Heart right ventricle (tissue), 16 donors: ENCODE data around the gene VPS8. TPM values are rescaled to one million over a fixed set of nuclear protein-coding genes. Genes with fewer than 3 reads are reported as not detected.

Experiments
- ATAC-seq, 8 donors: fragments of 200-7000 bp; cut with Tn5 transposase; one replicate each; pipeline ENCODE4 v1.9.1; 2020; ENCODE audit warnings: mild to moderate bottlenecking in 8 of 8, moderate library complexity in 8 of 8, moderate number of reproducible peaks in 1 of 8
- DNase-seq, 2 donors: peaks; one replicate each; pipeline ENCODE4 v3.0.0-alpha.2; 2020
- H3K27ac ChIP-seq, 10 donors: fragments of 200-600 bp; sonication (generic) in 2 of 10; one replicate each; pipeline versions ENCODE4 v1.5.0 to v1.8.0; 2020 to 2022; ENCODE audit warnings: mild to moderate bottlenecking in 3 of 10
- H3K27me3 ChIP-seq, 7 donors: fragments of 200-600 bp; one replicate each; pipeline ENCODE4 v1.8.0; 2021 to 2022; ENCODE audit warnings: mild to moderate bottlenecking in 2 of 7
- H3K36me3 ChIP-seq, 9 donors: fragments of 200-600 bp; sonication (generic) in 1 of 9; one replicate each; pipeline versions ENCODE4 v1.5.0 to v1.8.0; 2020 to 2022; ENCODE audit warnings: mild to moderate bottlenecking in 2 of 9
- H3K4me1 ChIP-seq, 9 donors: fragments of 200-600 bp; sonication (generic) in 1 of 9; one replicate each; pipeline versions ENCODE4 v1.5.0 to v1.8.0; 2020 to 2022; ENCODE audit warnings: mild to moderate bottlenecking in 4 of 9
- H3K4me3 ChIP-seq, 10 donors: fragments of 200-600 bp; sonication (generic) in 2 of 10; one replicate each; pipeline versions ENCODE4 v1.5.0 to v1.8.0; 2020 to 2022; ENCODE audit warnings: mild to moderate bottlenecking in 7 of 10, moderate library complexity in 2 of 10
- H3K9me3 ChIP-seq, 11 donors: fragments of 200-600 bp in 10 of 11; sonication (generic) in 2 of 11; one replicate each; pipeline versions ENCODE4 v1.5.0 to v1.8.0; 2013 to 2022; ENCODE audit warnings: mild to moderate bottlenecking in 2 of 11, control low read depth in 1 of 11, moderate library complexity in 1 of 11
- WGBS, 2 donors: extraction: QIAGEN DNeasy Blood & Tissue Kit; methylation state at CpG; one replicate each; pipeline ENCODE4 v1.1.7; 2013; ENCODE audit warnings: inconsistent platforms in 1 of 2; 5-methylcytosine and 5-hydroxymethylcytosine counted together
- intact Hi-C, 10 donors: fragments of 100-400 bp; cut with DNase I; formaldehyde crosslinking; loops; one replicate each; pipeline versions ENCODE4 v1.11.1 to v1.14.2; 2022
- polyA plus RNA-seq, 2 donors: library from polyadenylated mRNA; stranded (reverse); fragments of 200-250 nt; gene quantifications; one replicate each; pipeline ENCODE4 v1.2.3, GENCODE V29; 2013
- total RNA-seq, 10 donors: library from RNA; stranded (reverse); fragmentation: NEBNext Ultra II Directional in 3 of 10; extraction: Animal tissue kit (Norgen Biotek cat#: 25700) in 3 of 10; gene quantifications; one replicate each; pipeline versions ENCODE4 v1.2.1 to v1.2.4, GENCODE V29; 2021 to 2023
- TF ChIP-seq, protein P1 (sequence below), 9 donors: fragments of 200-600 bp; sonication (generic) in 2 of 9; IDR thresholded peaks; one replicate each; pipeline versions ENCODE4 v1.5.0 to v1.8.0; 2021 to 2022; ENCODE audit warnings: antibody characterized with exemption in 9 of 9, mild to moderate bottlenecking in 5 of 9, moderate library complexity in 1 of 9
- donor health status: Arrhythmogenic right ventricular cardiomyopathy.
- donor health status: ischemic (EF 13 %, LVEDD 7.1; RV severe dilation, severe dysfunction).
- donor health status: healthy with polysubstance abuse.
- donor health status: DM: no; HTN: yes; CAD: no.
- donor health status: DM: no; HTN: no; CAD: no.
- donor health status: ischemic (EF 25% LVEDD 6.9; RV normal size, moderate dysfunction).
- donor health status: ischemic (EF 25% LVEDD 5.7; RV mildly dilated, moderate dysfunction).
- donor health status: healthy.
- donor health status: DM: yes; HTN: yes; CAD: no.
- donor health status: Ischemic cardiomyopathy.
- donor health status: ischemic (EF 35%, LVEDD 5.7; RV mildly dilated, moderate dysfunction).
- donor health status: nonischemic (EF 11% LVEDD 7.7; RV severe dilation, severe dysfunction).
- donor health status: DM: yes; HTN: yes; CAD: no.
- donor health status: PGD.
- donor health status: ischemic (EF 29% LVEDD 5.4; RV normal size, mild dysfunction).
- donor health status: nonischemic (EF 23%, LVEDD 6.1; RV moderate dilation, normal function).

The VPS8 gene
- total and polyA plus RNA-seq, 12 donors = 11.1 to 123 (median 80.6) TPM

DNA sequence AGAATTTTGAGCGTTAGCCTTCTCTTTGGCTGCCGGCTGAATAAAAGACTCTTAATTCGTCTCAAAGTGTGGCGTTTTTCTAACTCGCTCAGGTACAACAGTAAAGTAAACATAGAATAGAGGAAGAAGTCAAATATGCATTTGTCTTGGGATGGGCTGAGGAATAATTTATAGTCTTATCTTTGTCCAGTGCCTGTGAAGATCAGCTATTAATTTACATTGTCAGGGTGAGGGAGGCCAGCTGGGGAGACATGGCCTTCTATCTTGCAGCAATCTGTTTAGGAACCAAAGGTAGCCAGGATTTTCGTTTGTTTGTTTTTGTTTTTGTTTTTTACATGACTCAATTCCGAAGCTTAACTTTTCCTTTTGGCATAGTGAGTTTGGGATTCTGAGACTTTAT lies 100.2 kb downstream of the VPS8 start:
- ATAC-seq (no peak), DNase-seq (no peak)
- TF ChIP-seq, protein P1, sequence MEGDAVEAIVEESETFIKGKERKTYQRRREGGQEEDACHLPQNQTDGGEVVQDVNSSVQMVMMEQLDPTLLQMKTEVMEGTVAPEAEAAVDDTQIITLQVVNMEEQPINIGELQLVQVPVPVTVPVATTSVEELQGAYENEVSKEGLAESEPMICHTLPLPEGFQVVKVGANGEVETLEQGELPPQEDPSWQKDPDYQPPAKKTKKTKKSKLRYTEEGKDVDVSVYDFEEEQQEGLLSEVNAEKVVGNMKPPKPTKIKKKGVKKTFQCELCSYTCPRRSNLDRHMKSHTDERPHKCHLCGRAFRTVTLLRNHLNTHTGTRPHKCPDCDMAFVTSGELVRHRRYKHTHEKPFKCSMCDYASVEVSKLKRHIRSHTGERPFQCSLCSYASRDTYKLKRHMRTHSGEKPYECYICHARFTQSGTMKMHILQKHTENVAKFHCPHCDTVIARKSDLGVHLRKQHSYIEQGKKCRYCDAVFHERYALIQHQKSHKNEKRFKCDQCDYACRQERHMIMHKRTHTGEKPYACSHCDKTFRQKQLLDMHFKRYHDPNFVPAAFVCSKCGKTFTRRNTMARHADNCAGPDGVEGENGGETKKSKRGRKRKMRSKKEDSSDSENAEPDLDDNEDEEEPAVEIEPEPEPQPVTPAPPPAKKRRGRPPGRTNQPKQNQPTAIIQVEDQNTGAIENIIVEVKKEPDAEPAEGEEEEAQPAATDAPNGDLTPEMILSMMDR (IDR thresholded peaks at IDR 0.05) = no peak
- WGBS, 2 donors = 88% methylated on average over 7 of the region's 7 CpGs
- intact Hi-C loops = loop anchor here in 1 of 10 donors (10.0 kb wide), 1 partner anchor 263 kb away; no protein-coding TSS in a partner anchor
- H3K4me3 ChIP-seq = no peak overlapping the region
- no peaks in the 10 kb centered on the region for H3K27me3 ChIP-seq
- peaks cover 0 to 78% (median 11%) of the 10 kb centered on the region in 9 donors for H3K36me3 ChIP-seq
- H3K4me1 ChIP-seq = peaks cover 0 to 10% (median 0%) of the 10 kb centered on the region in 9 donors
- H3K9me3 ChIP-seq = no peaks in the 10 kb centered on the region
- H3K27ac ChIP-seq = no peak overlapping the region

DNA sequence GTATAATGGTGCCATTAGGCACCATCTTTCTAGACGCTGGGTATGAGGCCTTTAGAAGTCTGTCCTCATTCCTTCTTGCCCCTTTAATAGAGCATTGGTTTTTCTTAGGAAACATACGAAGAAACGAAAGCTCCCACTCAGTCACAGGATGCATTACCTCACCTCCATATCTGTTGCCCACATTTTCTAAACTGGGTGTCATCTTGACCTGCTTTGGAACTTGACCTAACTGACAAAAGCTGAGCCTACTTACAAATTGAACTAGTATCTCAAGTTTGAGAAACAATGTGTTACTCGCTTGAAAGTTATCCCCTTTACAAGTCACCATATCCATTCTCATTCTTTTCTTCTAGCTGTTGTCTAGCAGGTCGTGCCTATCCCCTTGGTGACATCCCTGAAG lies 102.7 kb downstream of the VPS8 start:
- Histone ChIP-seq H3K4me3 (no peak overlapping the region), H3K9me3 (no peaks in the 10 kb centered on the region), H3K36me3 (peaks cover 0 to 96% (median 19%) of the 10 kb centered on the region in 9 donors), H3K27ac (no peak overlapping the region), H3K4me1 (no peaks in the 10 kb centered on the region), H3K27me3 (no peaks in the 10 kb centered on the region)
- TF ChIP-seq, protein P1 (IDR thresholded peaks at IDR 0.05) = no peak
- ATAC-seq = no peak
- no peak for DNase-seq
- WGBS, 2 donors = 86 to 89% methylated on average over 5 of the region's 5 CpGs
- intact Hi-C loops = loop anchor here in 1 of 10 donors (10.0 kb wide), 1 partner anchor 260 kb away; no protein-coding TSS in a partner anchor

DNA sequence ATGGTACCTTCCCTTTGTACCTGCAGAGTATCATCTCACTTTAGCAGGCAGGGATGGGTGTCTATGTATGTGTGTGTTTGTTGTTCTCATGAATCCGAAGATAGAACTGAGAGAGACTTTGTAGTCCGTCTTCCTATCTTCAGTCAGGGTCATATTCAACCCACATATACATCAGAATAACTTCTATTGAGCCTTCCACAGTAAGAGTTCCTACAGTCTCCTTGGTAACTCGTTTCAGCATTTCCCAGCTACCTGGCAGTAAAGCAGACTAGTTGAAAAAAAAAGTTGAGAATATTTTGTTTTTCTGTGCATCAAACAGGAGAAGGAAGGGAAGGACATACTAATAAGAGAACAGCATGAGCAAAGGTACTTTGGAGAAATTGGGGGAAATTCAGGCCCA lies 106.8 kb downstream of the VPS8 start:
- intact Hi-C loops = loop anchor here in 1 of 10 donors (10.0 kb wide), 1 partner anchor 256 kb away; no protein-coding TSS in a partner anchor
- no peak overlapping the region for H3K27ac ChIP-seq
- TF ChIP-seq, protein P1 (IDR thresholded peaks at IDR 0.05) = no peak
- WGBS, 2 donors = 53 to 71% methylated on average over 3 of the region's 3 CpGs
- ATAC-seq (no peak), DNase-seq (no peak)
- no peaks in the 10 kb centered on the region for H3K9me3 ChIP-seq
- H3K27me3 ChIP-seq = no peaks in the 10 kb centered on the region
- peaks cover 0 to 100% (median 31%) of the 10 kb centered on the region in 9 donors for H3K36me3 ChIP-seq
- no peaks in the 10 kb centered on the region for H3K4me1 ChIP-seq
- H3K4me3 ChIP-seq = no peak overlapping the region

DNA sequence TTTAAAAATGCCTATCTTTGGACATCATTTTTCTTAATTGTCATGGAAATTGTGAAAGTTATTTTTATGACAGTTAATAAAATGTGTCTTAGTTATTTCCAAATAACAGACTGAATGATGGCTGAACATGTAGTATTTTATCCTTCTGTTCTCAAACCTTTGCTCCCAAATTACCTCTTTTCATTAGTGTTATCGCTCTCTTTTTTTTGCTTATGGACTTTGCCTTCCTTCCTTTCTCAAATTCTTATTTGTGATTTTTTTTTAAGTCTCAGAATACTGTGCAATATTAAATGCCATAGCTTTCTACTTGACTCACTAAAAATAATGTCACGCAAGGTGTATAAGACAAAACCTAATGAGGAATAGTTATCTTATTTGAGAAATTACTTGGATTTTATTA lies 107.7 kb downstream of the VPS8 start:
- 97 to 98% methylated on average over 2 of the region's 2 CpGs for WGBS, 2 donors
- no peak for DNase-seq
- Histone ChIP-seq H3K36me3 (peaks cover 0 to 100% (median 31%) of the 10 kb centered on the region in 9 donors), H3K4me1 (no peaks in the 10 kb centered on the region), H3K27ac (no peak overlapping the region), H3K9me3 (no peaks in the 10 kb centered on the region), H3K4me3 (no peak overlapping the region), H3K27me3 (no peaks in the 10 kb centered on the region)
- ATAC-seq = no peak
- TF ChIP-seq, protein P1 (IDR thresholded peaks at IDR 0.05) = no peak
- intact Hi-C loops = loop anchor here in 1 of 10 donors (10.0 kb wide), 1 partner anchor 255 kb away; no protein-coding TSS in a partner anchor
